Measurements from ENCODE around the gene SNX9.

Gene SNX9

GRCh38 chr6:157813191-157813590, 9.9 kb upstream of the SNX9 start:
- Mint-ChIP-seq H3K4me3 (no peak overlapping the region), H3K27ac (peak overlapping the region; percentile 51), H3K9me3 (no peaks in the 10 kb centered on the region), H3K4me1 (peaks cover 18% of the 10 kb centered on the region), H3K36me3 (peaks cover 5% of the 10 kb centered on the region)
- ATAC-seq: no peak
- DNase-seq (ENCODE audit: low spot score in 2 of 2): no peak

GRCh38 chr6:157813750-157814455, 9.1 kb upstream of the SNX9 start:
- peak; percentile 53 for ATAC-seq
- Mint-ChIP-seq H3K4me3 (no peak overlapping the region), H3K27ac (peak overlapping the region; percentile 51)

GRCh38 chr6:157814883-157815282, 8.2 kb upstream of the SNX9 start:
- Mint-ChIP-seq H3K4me1 (peaks cover 27% of the 10 kb centered on the region), H3K36me3 (no peaks in the 10 kb centered on the region), H3K9me3 (no peaks in the 10 kb centered on the region), H3K27ac (no peak overlapping the region), H3K4me3 (no peak overlapping the region)
- no peak for DNase-seq (ENCODE audit: low spot score in 2 of 2)
- ATAC-seq: no peak

More at GRCh38 chr6:157813750-157814455, 9.1 kb upstream of the SNX9 start:
- no peak for DNase-seq (ENCODE audit: low spot score in 2 of 2)
- Mint-ChIP-seq H3K4me1 (peaks cover 21% of the 10 kb centered on the region), H3K9me3 (no peaks in the 10 kb centered on the region), H3K36me3 (no peaks in the 10 kb centered on the region)

GRCh38 chr6:157821342-157822033, 1.6 kb upstream of the SNX9 start:
- DNase-seq (ENCODE audit: low spot score in 2 of 2) (no peak), ATAC-seq (no peak)
- Mint-ChIP-seq H3K9me3 (no peaks in the 10 kb centered on the region), H3K4me3 (peak overlapping the region; percentile 83), H3K27ac (peak overlapping the region; percentile 99), H3K4me1 (peaks cover 33% of the 10 kb centered on the region), H3K36me3 (peaks cover 41% of the 10 kb centered on the region)

GRCh38 chr6:157822245-157823000, 623 bp upstream of the SNX9 start:
- Mint-ChIP-seq H3K4me3 (peak overlapping the region; percentile 83), H3K27ac (peak overlapping the region; percentile 99), H3K4me1 (peaks cover 33% of the 10 kb centered on the region), H3K36me3 (peaks cover 42% of the 10 kb centered on the region), H3K9me3 (no peaks in the 10 kb centered on the region)
- no peak for ATAC-seq
- DNase-seq (ENCODE audit: low spot score in 2 of 2): no peak

- H3K4me1 Mint-ChIP-seq: peaks cover 36% of the 10 kb centered on the region
- H3K4me3 Mint-ChIP-seq: peak overlapping the region; percentile 83
- H3K9me3 Mint-ChIP-seq: no peaks in the 10 kb centered on the region
- H3K36me3 Mint-ChIP-seq: peaks cover 54% of the 10 kb centered on the region
- DNase-seq (ENCODE audit: low spot score in 2 of 2) (peak; percentile 63 to 89), ATAC-seq (peak; percentile 81)
- peak overlapping the region; percentile 99 for H3K27ac Mint-ChIP-seq
These were observed 703 bp downstream of the SNX9 start for GRCh38 chr6:157823528-157824370.

GRCh38 chr6:157825243-157825904, 2.3 kb downstream of the SNX9 start:
- DNase-seq (ENCODE audit: low spot score in 2 of 2): no peak
- Mint-ChIP-seq H3K27ac (peak overlapping the region; percentile 99), H3K4me3 (peak overlapping the region; percentile 83), H3K4me1 (peaks cover 45% of the 10 kb centered on the region), H3K36me3 (peaks cover 70% of the 10 kb centered on the region), H3K9me3 (no peaks in the 10 kb centered on the region)
- ATAC-seq: no peak

GRCh38 chr6:157830354-157831017, 7.4 kb downstream of the SNX9 start:
- H3K4me1 Mint-ChIP-seq: peaks cover 64% of the 10 kb centered on the region
- H3K36me3 Mint-ChIP-seq: peaks cover 85% of the 10 kb centered on the region
- DNase-seq (ENCODE audit: low spot score in 2 of 2): no peak
- peak overlapping the region; percentile 13 for H3K27ac Mint-ChIP-seq
- H3K4me3 Mint-ChIP-seq: peak overlapping the region; percentile 69
- H3K9me3 Mint-ChIP-seq: peaks cover under 1% of the 10 kb centered on the region
- peak; percentile 86 for ATAC-seq

- no peak for ATAC-seq
- Mint-ChIP-seq H3K9me3 (peaks cover 3% of the 10 kb centered on the region), H3K4me3 (peak overlapping the region; percentile 69), H3K27ac (peak overlapping the region; percentile 13), H3K4me1 (peaks cover 65% of the 10 kb centered on the region), H3K36me3 (peaks cover 85% of the 10 kb centered on the region)
- DNase-seq (ENCODE audit: low spot score in 2 of 2): no peak
These were observed 7.9 kb downstream of the SNX9 start for GRCh38 chr6:157831018-157831369.

GRCh38 chr6:157831424-157832249, 8.6 kb downstream of the SNX9 start:
- ATAC-seq (peak; percentile 49), DNase-seq (ENCODE audit: low spot score in 2 of 2) (no peak)
- Mint-ChIP-seq H3K9me3 (peaks cover 3% of the 10 kb centered on the region), H3K27ac (peak overlapping the region; percentile 64), H3K36me3 (peaks cover 86% of the 10 kb centered on the region), H3K4me3 (peak overlapping the region; percentile 69), H3K4me1 (peaks cover 70% of the 10 kb centered on the region)

GRCh38 chr6:157832250-157832967, 9.4 kb downstream of the SNX9 start:
- peaks cover 94% of the 10 kb centered on the region for H3K36me3 Mint-ChIP-seq
- peak overlapping the region; percentile 69 for H3K4me3 Mint-ChIP-seq
- DNase-seq (ENCODE audit: low spot score in 2 of 2) (no peak), ATAC-seq (no peak)
- H3K4me1 Mint-ChIP-seq: peaks cover 70% of the 10 kb centered on the region
- H3K9me3 Mint-ChIP-seq: peaks cover 3% of the 10 kb centered on the region
- H3K27ac Mint-ChIP-seq: peak overlapping the region; percentile 80

GRCh38 chr6:157834549-157834948, 11.5 kb downstream of the SNX9 start:
- Mint-ChIP-seq H3K4me3 (peak overlapping the region; percentile 23), H3K27ac (no peak overlapping the region), H3K9me3 (peaks cover 3% of the 10 kb centered on the region), H3K4me1 (peaks cover 59% of the 10 kb centered on the region), H3K36me3 (peaks cover 94% of the 10 kb centered on the region)
- ATAC-seq: no peak
- no peak for DNase-seq (ENCODE audit: low spot score in 2 of 2)
